GM04504 (cell line): ENCODE data around the gene LINS1.

ENCODE experiments used
- DNase-seq: peaks from one replicate; pipeline ENCODE4 v3.0.0-alpha.2; 2012; ENCODE audit warnings: low read depth

The LINS1 gene

GRCh38 chr15:100602064-100602822 lies at the start of gene LINS1, which contains the start of gene ASB7:
LINS1 (minus strand) TSS chr15:100602184; CDS start chr15:100580842, 21,342 bp downstream.
ASB7 (plus strand) TSS chr15:100602589; CDS start chr15:100612217, 9,628 bp downstream.
- DNase-seq: peak; percentile 100

- peak; percentile 44 for DNase-seq
Measured at GRCh38 chr15:100651253-100651652, 49.3 kb upstream of the LINS1 start.

- DNase-seq: no peak
Measured at GRCh38 chr15:100650685-100651084, 48.7 kb upstream of the LINS1 start.

DNA sequence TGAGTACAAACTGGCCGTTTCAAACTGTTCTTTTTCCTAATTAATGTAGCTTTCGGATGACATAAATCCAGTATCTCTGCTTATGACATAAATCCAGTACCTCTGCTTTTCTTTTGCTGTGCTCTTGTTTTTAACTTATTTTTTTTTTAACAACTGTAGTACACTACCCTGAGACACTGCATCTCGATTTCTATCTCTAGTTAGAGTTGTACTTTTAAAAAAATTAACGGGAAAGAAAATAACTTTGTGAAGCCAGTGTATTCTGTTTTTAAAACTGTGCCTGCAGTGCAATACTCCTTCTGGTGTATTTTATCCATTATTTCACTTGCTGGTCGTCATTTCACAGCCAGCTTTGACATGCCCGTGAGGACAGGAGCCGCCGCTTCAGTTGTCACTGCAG lies 47.0 kb upstream of the LINS1 start:
- no peak for DNase-seq

- DNase-seq: no peak
Measured at GRCh38 chr15:100645671-100646070, 43.7 kb upstream of the LINS1 start.

DNA sequence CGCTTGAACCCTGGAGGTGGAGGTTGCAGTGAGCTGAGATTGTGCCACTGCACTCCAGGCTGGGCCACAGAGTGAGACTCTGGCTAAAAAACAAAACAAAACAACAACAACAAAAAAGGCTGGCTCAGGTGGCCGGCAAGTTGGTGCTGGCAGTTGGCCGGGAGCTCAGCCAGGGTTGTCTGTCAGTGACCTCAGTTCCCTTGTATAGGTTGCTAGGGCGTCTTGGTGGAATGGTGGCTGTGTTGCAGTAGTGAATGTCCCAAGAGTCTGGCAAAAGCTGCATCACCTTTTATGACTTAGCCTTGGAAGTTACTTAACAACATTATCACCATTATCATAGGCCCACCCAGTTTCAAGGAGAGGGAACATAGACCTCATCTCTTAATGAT lies 41.0 kb upstream of the LINS1 start:
- no peak for DNase-seq

- no peak for DNase-seq
Measured at GRCh38 chr15:100642213-100642949, 40.4 kb upstream of the LINS1 start.

DNA sequence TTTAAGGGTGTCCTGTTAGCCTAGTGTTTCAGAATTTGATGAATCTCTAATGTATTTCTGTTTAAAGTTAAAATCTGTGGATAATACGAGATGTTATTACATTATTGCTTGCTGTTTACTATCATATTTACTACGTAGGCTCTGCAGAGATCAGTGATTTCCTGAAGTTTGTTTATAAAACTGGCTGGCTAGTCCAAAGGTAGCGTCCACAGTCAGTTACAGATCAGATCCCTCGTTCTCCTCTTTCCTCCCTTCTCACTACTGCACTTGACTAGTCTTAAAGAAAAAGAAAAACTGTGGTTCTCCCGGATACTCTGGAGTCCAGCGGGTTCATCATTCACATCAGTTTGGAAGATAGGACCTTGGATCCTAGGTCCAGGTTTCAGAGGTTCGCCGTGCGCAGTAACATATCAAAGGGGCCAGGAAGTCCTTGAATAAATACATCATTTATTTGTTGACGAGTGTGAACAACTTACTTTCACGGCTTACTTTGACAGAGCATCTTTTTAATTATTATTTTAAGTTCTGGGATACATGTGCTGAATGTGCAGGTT lies 36.3 kb upstream of the LINS1 start:
- no peak for DNase-seq

- no peak for DNase-seq
Measured at GRCh38 chr15:100635406-100636071, 33.6 kb upstream of the LINS1 start.

- no peak for DNase-seq
Measured at GRCh38 chr15:100633763-100634075, 31.7 kb upstream of the LINS1 start.

DNA sequence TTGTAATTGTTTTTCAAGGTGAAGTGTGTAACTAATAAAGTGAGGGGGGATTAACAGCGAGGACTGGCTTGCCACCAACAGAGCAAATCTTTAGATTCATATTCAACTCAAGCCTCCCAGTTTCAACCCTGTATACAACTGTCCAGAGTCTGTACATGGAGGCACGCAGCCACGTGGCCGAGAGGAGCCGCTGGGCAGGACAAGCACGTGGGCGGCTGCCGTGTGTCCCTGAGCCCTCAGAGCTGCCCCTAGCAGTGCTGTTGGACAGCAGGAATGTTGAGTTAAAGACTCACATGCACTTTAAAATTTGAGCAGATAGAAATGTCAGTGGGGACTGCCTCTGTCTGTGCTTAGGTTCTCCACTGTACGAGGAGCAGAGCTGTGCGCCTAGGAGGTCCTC lies 29.8 kb upstream of the LINS1 start:
- DNase-seq: no peak

DNA sequence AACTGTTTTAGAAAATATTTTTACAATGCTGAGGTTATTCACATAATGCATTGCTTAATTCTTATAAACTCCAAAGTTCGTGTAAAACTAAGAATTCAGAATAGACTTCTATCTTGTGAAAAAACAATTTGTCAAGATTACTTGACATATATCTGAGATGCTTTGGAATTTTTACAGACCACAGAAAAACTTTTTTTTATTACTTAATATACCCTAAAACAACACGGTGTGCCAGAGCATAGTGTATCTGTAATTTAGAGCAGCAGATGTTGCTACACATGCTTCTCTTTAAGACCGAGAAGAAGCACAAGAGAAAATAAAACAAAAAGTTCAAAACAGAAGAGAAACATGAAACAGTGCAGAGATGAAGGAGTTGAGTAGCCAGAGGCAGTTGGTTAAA lies 26.8 kb upstream of the LINS1 start:
- DNase-seq: peak; percentile 74

DNA sequence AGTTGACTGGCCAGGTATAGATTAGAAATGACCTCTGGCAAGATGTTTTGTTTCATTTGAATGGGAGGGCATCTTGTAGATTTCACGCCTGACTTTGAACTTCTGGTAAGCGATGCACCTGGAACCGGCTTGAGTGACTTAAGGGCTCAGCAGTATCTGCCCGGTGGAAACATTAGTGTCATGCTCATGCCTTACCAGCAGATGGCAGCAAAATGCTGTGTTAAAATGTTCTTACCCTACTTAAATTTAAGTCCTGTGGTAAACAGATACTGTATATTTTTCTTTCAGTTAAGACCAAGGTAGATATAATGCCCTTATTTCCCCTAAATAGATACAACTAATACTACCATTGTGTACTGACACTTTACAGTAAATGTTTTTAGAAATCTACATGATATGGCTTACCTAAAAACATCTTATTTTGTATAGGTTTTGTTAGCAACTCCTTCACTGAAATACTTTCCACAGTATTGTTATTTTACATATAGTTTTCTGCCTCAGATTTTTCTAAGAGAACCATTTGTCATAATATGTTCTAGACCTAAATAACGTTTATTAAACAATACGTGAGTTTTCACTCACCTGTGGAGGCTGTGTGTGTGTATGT lies 25.9 kb upstream of the LINS1 start:
- peak; percentile 53 for DNase-seq

DNA sequence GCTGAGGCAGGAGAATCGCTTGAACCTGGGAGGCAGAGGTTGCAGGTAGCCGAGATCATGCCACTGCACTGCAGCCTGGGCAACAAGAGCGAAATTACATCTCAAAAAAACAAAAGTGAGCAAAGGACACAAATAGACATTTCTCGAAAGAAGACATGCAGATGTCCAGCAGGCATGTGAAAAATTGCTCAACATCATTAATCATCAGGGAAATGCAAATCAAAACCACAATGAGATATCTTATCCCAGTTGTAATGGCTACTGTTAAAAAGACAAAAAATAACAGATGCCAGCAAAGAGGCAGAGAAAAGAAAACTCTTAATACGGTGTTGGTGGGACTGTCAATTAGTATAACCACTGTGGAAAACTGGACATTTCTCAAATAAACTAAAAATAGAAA lies 21.3 kb upstream of the LINS1 start:
- no peak for DNase-seq

- no peak for DNase-seq
Measured at GRCh38 chr15:100616700-100617099, 14.7 kb upstream of the LINS1 start.

DNA sequence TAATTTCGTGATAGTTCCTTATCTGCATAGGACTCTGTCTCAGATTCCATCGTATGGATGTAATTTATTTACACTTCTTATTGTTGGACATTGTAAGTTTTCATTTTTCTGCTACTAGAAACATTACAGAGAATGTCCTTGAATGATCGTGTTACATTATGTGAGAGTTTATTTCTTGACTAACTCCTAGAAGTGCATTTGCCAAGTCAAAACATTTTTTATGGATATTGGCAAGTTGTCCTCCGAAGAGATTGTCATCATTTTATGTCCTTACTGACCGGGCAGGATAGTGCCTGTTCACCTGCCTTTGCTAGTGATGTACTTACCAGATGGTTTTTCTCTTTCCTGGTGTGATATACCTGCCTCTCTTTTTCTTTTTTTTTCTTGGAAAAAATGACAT lies 13.8 kb upstream of the LINS1 start:
- DNase-seq: no peak

- no peak for DNase-seq
Measured at GRCh38 chr15:100614918-100615317, 12.9 kb upstream of the LINS1 start.

- DNase-seq: no peak
Measured at GRCh38 chr15:100614336-100614735, 12.4 kb upstream of the LINS1 start.

DNA sequence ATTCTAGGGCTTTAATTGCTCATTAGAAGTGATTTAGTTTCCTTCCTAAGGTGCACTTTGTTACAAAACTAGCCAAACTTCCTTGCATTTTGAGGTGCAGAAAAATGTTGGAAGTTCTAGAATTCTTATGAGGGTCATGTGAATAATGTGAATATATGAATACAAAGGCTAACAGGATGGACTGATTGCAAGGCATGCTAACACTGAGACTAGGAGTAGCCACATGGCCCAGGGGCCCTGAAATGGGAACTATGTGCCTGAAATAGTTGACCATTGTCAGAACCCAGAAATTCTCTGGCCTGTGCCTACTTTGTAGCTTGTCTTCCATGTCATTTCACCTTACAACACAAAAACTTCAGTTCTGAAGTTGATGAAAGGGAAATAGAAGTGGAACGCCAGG lies 11.2 kb upstream of the LINS1 start:
- DNase-seq: no peak

DNA sequence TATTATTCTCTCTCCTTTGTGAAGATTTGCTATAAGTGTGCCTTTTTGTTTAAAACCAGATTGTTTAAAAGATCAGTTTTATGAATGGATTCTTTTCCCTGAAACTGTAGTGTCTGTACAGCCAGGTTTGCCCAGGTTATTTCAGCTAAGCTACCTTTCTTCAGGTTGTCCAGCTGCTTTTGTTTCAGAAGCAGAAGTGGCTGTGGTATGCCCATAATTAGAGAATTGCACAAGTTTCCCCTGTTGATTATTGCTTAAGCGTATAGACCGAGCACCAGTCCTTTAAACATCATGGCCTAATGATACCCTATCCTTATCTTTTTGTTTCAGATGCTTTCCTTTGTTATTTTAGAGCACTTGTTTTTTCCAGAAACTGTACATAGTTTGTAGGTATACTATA lies 10.6 kb upstream of the LINS1 start:
- no peak for DNase-seq

GRCh38 chr15:100602823-100603393 lies 924 bp upstream of the LINS1 start:
- DNase-seq: no peak

DNA sequence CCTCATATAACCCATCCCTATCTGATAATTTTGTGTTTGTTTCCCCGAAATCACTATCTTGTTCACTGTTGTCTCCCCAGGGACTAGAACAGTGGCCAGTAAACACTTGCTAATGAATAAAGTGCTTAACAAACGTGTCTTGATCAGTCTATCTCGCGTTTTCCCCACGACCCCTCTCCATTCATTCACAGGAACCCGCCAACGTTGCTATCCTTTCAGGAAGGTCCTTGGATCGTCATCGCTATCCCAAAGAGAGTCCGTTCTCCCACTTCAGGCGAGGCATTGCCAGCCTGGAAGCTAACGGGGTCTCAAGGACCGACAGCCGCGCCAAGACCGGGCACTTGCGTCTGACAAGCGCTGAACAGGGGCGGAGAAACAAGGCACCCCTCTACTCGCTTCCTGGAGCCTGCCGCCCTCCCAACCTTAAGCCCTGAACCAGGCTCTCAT lies 344 bp downstream of the LINS1 start:
- DNase-seq: no peak
